HL-60 (cell line): ENCODE results near the gene GRIN2B.

Experiments used
- DNase-seq, 2 experiments: peaks; one replicate each; pipeline ENCODE4 v3.0.0-alpha.2; 2010 to 2020; ENCODE audit warnings: low read depth in 1 of 2, low spot score in 1 of 2
- H3K27ac ChIP-seq: fragments of 250-450 bp; sonication (Bioruptor Pico); replicated peaks from 2 replicates; pipeline ENCODE4 v1.5.1; 2020; ENCODE audit warnings: mild to moderate bottlenecking, moderate library complexity
- H3K27me3 ChIP-seq: fragments of 250-450 bp; sonication (Bioruptor Pico); 2 replicates; pipeline ENCODE4 v1.5.1; 2021; ENCODE audit warnings: mild to moderate bottlenecking, moderate library complexity; ENCODE audit not compliant: insufficient read depth, poor library complexity, severe bottlenecking
- H3K4me3 ChIP-seq: replicated peaks from 2 replicates; pipeline ENCODE4 v1.5.1; 2011; ENCODE audit warnings: mild to moderate bottlenecking, control low read depth, low read length; ENCODE audit not compliant: insufficient read depth
- CTCF ChIP-seq: IDR thresholded peaks from one replicate; pipeline ENCODE4 v1.5.1; 2011; ENCODE audit warnings: low read length, control low read depth, inconsistent platforms; ENCODE audit not compliant: insufficient read depth
- GABPA ChIP-seq: IDR thresholded peaks from 2 replicates; pipeline ENCODE4 v1.6.1; 2012; ENCODE audit warnings: low read depth
- POLR2AphosphoS5 ChIP-seq: IDR thresholded peaks from 2 replicates; pipeline ENCODE4 v1.6.1; 2012; ENCODE audit warnings: low read depth
- REST ChIP-seq: IDR thresholded peaks from 2 replicates; pipeline ENCODE4 v1.6.1; 2012; ENCODE audit warnings: low read depth; ENCODE audit not compliant: insufficient replicate concordance
- SPI1 ChIP-seq: IDR thresholded peaks from 2 replicates; pipeline ENCODE4 v1.6.1; 2012; ENCODE audit warnings: low read depth, mild to moderate bottlenecking, borderline replicate concordance

Gene GRIN2B

GRCh38 chr12:13964666-13965065 is 16.7 kb downstream of the GRIN2B start:
- Histone ChIP-seq H3K4me3 (no peak overlapping the region), H3K27me3 (no peaks in the 10 kb centered on the region), H3K27ac (no peak overlapping the region)
- no peak for TF ChIP-seq CTCF
- TF ChIP-seq REST, result no peak
- no peak for TF ChIP-seq GABPA
- TF ChIP-seq POLR2AphosphoS5, result no peak
- TF ChIP-seq SPI1, result no peak
- no peak for DNase-seq

GRCh38 chr12:13962699-13963098 is 18.7 kb downstream of the GRIN2B start:
- H3K4me3 ChIP-seq, result no peak overlapping the region

GRCh38 chr12:13961971-13962370 is 19.4 kb downstream of the GRIN2B start:
- no peak for DNase-seq
- no peak overlapping the region for H3K4me3 ChIP-seq
- no peak overlapping the region for H3K27ac ChIP-seq
- TF ChIP-seq GABPA (no peak), REST (no peak), POLR2AphosphoS5 (no peak), CTCF (no peak), SPI1 (no peak)
- no peaks in the 10 kb centered on the region for H3K27me3 ChIP-seq

More at GRCh38 chr12:13962699-13963098, 18.7 kb downstream of the GRIN2B start:
- H3K27me3 ChIP-seq, result no peaks in the 10 kb centered on the region
- peak in 1 of 2 experiments; percentile 3 for DNase-seq
- H3K27ac ChIP-seq, result no peak overlapping the region
- TF ChIP-seq CTCF (peak; percentile 12), POLR2AphosphoS5 (no peak), SPI1 (no peak)

GRCh38 chr12:13959131-13959723 is 22.2 kb downstream of the GRIN2B start:
- no peak for DNase-seq
- Histone ChIP-seq H3K27ac (no peak overlapping the region), H3K4me3 (no peak overlapping the region), H3K27me3 (no peaks in the 10 kb centered on the region)
- TF ChIP-seq REST, result no peak
- TF ChIP-seq GABPA, result no peak
- TF ChIP-seq SPI1, result no peak
- TF ChIP-seq CTCF, result no peak
- TF ChIP-seq POLR2AphosphoS5, result no peak
